Mesothelial cell of epicardium (in vitro differentiated cells): ENCODE results near the gene GNPNAT1. TPM values are rescaled to one million over a fixed set of nuclear protein-coding genes. Genes with fewer than 3 reads are reported as not detected.

ENCODE experiments used
- DNase-seq, 2 experiments: peaks; one replicate each; pipeline ENCODE4 v3.0.0; 2021; ENCODE audit warnings: low spot score in 2 of 2; ENCODE audit not compliant: unreplicated experiment in 2 of 2
- H3K27ac Mint-ChIP-seq: 2 replicates; pipeline ENCODE4 v1.8.0; 2021; ENCODE audit warnings: mixed read lengths
- H3K27me3 Mint-ChIP-seq: 2 replicates; pipeline ENCODE4 v1.8.0; 2021; ENCODE audit warnings: low read depth, mixed read lengths
- H3K36me3 Mint-ChIP-seq: 2 replicates; pipeline ENCODE4 v1.8.0; 2021; ENCODE audit warnings: mixed read lengths
- H3K4me1 Mint-ChIP-seq: 2 replicates; pipeline ENCODE4 v1.8.0; 2021; ENCODE audit warnings: mixed read lengths
- H3K4me3 Mint-ChIP-seq: 2 replicates; pipeline ENCODE4 v1.8.0; 2021; ENCODE audit warnings: mild to moderate bottlenecking, moderate library complexity, mixed read lengths
- H3K9me3 Mint-ChIP-seq: 2 replicates; pipeline ENCODE4 v1.8.0; 2021; ENCODE audit warnings: mixed read lengths
- CTCF ChIP-seq: fragments of 200-600 bp; sonication (generic); IDR thresholded peaks from one replicate; pipeline ENCODE4 v1.5.0; 2021; ENCODE audit warnings: antibody characterized with exemption; ENCODE audit not compliant: unreplicated experiment
- total RNA-seq: library from RNA; stranded (reverse); gene quantifications from 3 replicates; pipeline ENCODE4 v1.2.1, GENCODE V29; 2021

Gene GNPNAT1
- total RNA-seq: 17.4 to 19.7 TPM (median 17.8 TPM) in 3 replicates

GRCh38 chr14:52791223-52792096 lies at the start of gene GNPNAT1:
Gene GNPNAT1 (minus strand): TSS chr14:52791607. CDS start chr14:52784650, 6,957 bp downstream.
- Mint-ChIP-seq H3K4me3 (peak within 1 kb of the TSS; percentile 89), H3K27me3 (no peaks in the 10 kb centered on the region), H3K36me3 (no peaks in the 10 kb centered on the region), H3K4me1 (peaks cover 27% of the 10 kb centered on the region), H3K9me3 (peaks cover 4% of the 10 kb centered on the region), H3K27ac (peak within 1 kb of the TSS; percentile 97)
- DNase-seq: peak; percentile 65 to 79
- TF ChIP-seq CTCF: no peak

GRCh38 chr14:52840877-52841276 lies 49.5 kb upstream of the GNPNAT1 start:
- DNase-seq: no peak
- no peak for TF ChIP-seq CTCF
- no peak overlapping the region for H3K27ac Mint-ChIP-seq
- no peak overlapping the region for H3K4me3 Mint-ChIP-seq
- H3K4me1 Mint-ChIP-seq: peaks cover 8% of the 10 kb centered on the region
- H3K36me3 Mint-ChIP-seq: no peaks in the 10 kb centered on the region
- H3K9me3 Mint-ChIP-seq: no peaks in the 10 kb centered on the region
- H3K27me3 Mint-ChIP-seq: no peaks in the 10 kb centered on the region

- TF ChIP-seq CTCF: no peak
- peaks cover 20% of the 10 kb centered on the region for H3K4me1 Mint-ChIP-seq
- H3K36me3 Mint-ChIP-seq: no peaks in the 10 kb centered on the region
- no peaks in the 10 kb centered on the region for H3K27me3 Mint-ChIP-seq
- DNase-seq: no peak
- no peak overlapping the region for H3K27ac Mint-ChIP-seq
- no peak overlapping the region for H3K4me3 Mint-ChIP-seq
- H3K9me3 Mint-ChIP-seq: no peaks in the 10 kb centered on the region
These were observed 46.0 kb upstream of the GNPNAT1 start for GRCh38 chr14:52837451-52837850.

GRCh38 chr14:52836063-52836462 lies 44.7 kb upstream of the GNPNAT1 start:
- no peak overlapping the region for H3K4me3 Mint-ChIP-seq
- TF ChIP-seq CTCF: no peak
- H3K9me3 Mint-ChIP-seq: no peaks in the 10 kb centered on the region
- no peaks in the 10 kb centered on the region for H3K27me3 Mint-ChIP-seq
- no peak for DNase-seq
- H3K36me3 Mint-ChIP-seq: no peaks in the 10 kb centered on the region
- H3K27ac Mint-ChIP-seq: no peak overlapping the region
- peaks cover 27% of the 10 kb centered on the region for H3K4me1 Mint-ChIP-seq

- Mint-ChIP-seq H3K27ac (peak overlapping the region; percentile 91), H3K36me3 (no peaks in the 10 kb centered on the region), H3K4me3 (peak overlapping the region; percentile 13), H3K4me1 (peaks cover 31% of the 10 kb centered on the region), H3K27me3 (no peaks in the 10 kb centered on the region), H3K9me3 (no peaks in the 10 kb centered on the region)
- TF ChIP-seq CTCF: no peak
- no peak for DNase-seq
These were observed 43.9 kb upstream of the GNPNAT1 start for GRCh38 chr14:52835122-52835903.
